ENCODE results near the gene ZNF148.

GRCh38 chr3:125325746-125326145, 49.4 kb downstream of the ZNF148 start:
- TF ChIP-seq CTCF (IDR thresholded peaks at IDR 0.05; ENCODE audit: borderline replicate concordance, extremely low read depth, low read length, poor library complexity, severe bottlenecking) (no peak), EZH2 (IDR thresholded peaks at IDR 0.05; ENCODE audit: borderline replicate concordance, low read depth, low read length, severe bottlenecking) (no peak)
